ENCODE measurements around the gene PLCD3. TPM values are rescaled to one million over a fixed set of nuclear protein-coding genes. Genes with fewer than 3 reads are reported as not detected.

PLCD3 gene
- total and polyA plus RNA-seq, 9 of the 15 experiments (the other 6 are each of a cell fraction or from before 2014, with no cell fraction given): 0.20 to 22.6 (median 7.5) TPM

DNA sequence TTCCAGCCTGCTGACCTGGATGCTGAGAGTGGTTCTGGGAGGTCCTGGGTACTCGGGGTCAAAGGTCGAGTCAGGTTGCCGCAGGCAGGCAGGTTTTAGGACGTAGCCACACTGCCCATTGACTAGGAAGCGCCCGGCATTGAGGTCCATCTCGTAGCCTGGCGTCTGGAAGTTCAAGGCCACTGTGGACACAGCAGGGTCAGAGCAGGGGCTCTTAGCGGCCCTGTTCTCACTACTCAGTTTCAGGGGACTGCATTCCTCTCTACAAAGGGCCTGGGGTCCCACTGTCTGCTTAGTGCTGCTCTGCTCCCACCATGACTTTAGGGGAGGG lies 18.9 kb downstream of the PLCD3 start:
- peaks cover 8% of the 10 kb centered on the region; the same call in 1 of the 3 replicates for H3K36me3 ChIP-seq (ENCODE audit: control insufficient read depth, insufficient read depth, low read length)
- CTCF ChIA-PET (ENCODE audit: low intra/inter-chr PET ratio): no interaction called here
- no peaks in the 10 kb centered on the region for H3K9me1 ChIP-seq (ENCODE audit: control insufficient read depth, insufficient read depth, low read length)
- no peak overlapping the region for H3K9ac ChIP-seq (ENCODE audit: insufficient read depth in 1 of 2, low read depth in 2 of 2, low read length in 2 of 2)
- no peak overlapping the region for H3K4me2 ChIP-seq (ENCODE audit: insufficient read depth, low read length)
- H4K20me1 ChIP-seq (replicated peaks; ENCODE audit: control insufficient read depth, insufficient read depth, low read length): peaks cover 5% of the 10 kb centered on the region; the same call in 1 of the 2 replicates
- DNase-seq (ENCODE audit: extremely low read depth in 1 of 4, low spot score in 3 of 4): no peak
- no peaks in the 10 kb centered on the region for H3K27me3 ChIP-seq (ENCODE audit: control insufficient read depth in 2 of 2, insufficient read depth in 2 of 2, low read length in 2 of 2)
- no peak for TF ChIP-seq NR2C1 (IDR thresholded peaks at IDR 0.05)
- TF ChIP-seq NR2C1 (tag; IDR thresholded peaks at IDR 0.05): peak; percentile 53
- no peak for TF ChIP-seq PML (IDR thresholded peaks at IDR 0.05; ENCODE audit: low read length)
- no peak for TF ChIP-seq NR2C2 (CRISPR knock-in tag; IDR thresholded peaks at IDR 0.05)
- 0 out of 2 replicates have a peak, but pooled peaks have one; percentile 19 for TF ChIP-seq NR2C2 (tag; IDR thresholded peaks at IDR 0.05)
- TF ChIP-seq FOXK2 (conservative IDR thresholded peaks at IDR 0.05 in 1 of 2, IDR thresholded peaks at IDR 0.05 in 1 of 2; ENCODE audit: low read depth in 2 of 2): no peak
- TF ChIP-seq, protein P1, sequence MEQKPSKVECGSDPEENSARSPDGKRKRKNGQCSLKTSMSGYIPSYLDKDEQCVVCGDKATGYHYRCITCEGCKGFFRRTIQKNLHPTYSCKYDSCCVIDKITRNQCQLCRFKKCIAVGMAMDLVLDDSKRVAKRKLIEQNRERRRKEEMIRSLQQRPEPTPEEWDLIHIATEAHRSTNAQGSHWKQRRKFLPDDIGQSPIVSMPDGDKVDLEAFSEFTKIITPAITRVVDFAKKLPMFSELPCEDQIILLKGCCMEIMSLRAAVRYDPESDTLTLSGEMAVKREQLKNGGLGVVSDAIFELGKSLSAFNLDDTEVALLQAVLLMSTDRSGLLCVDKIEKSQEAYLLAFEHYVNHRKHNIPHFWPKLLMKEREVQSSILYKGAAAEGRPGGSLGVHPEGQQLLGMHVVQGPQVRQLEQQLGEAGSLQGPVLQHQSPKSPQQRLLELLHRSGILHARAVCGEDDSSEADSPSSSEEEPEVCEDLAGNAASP (IDR thresholded peaks at IDR 0.05): no peak
- peaks cover 0 to 25% of the 10 kb centered on the region in 2 experiments; a peak in 3 of 5 replicates for H3K4me1 ChIP-seq (replicated peaks in 1 of 2; ENCODE audit: control insufficient read depth in 2 of 2, insufficient read depth in 2 of 2, low read length in 2 of 2)
- H3K79me2 ChIP-seq (ENCODE audit: control insufficient read depth, insufficient read depth, low read length): no peaks in the 10 kb centered on the region
- 65% methylated on average over 9 of the region's 9 CpGs for WGBS (ENCODE audit: insufficient coverage, low coverage, missing lambda C conversion rate)
- intact Hi-C loops (cut with micrococcal nuclease) (no loop called here), in situ Hi-C loops (cut with MboI) (no loop called here)
- H3K9me3 ChIP-seq (replicated peaks; ENCODE audit: control insufficient read depth, insufficient read depth, low read depth, low read length): no peaks in the 10 kb centered on the region
- POLR2A ChIA-PET: no interaction called here
- no peak overlapping the region for H3K4me3 ChIP-seq
- H3K27ac ChIP-seq (ENCODE audit: extremely low read depth, low read depth, low read length): no peak overlapping the region
- no TSS peak for BruUV-seq (replicated peaks)
- no peak overlapping the region for H2AFZ ChIP-seq (ENCODE audit: low read depth, low read length)
- no peak for ATAC-seq
- FAIRE-seq: no peak

Measured in K562 (cell line).